ENCODE results near the gene GSE1.

GRCh38 chr16:85704011-85704410 lies 90.9 kb downstream of the GSE1 start:
- TF ChIP-seq CTCF (conservative IDR thresholded peaks at IDR 0.05) (no peak), ZFX (IDR thresholded peaks at IDR 0.05) (no peak)

Measured in C4-2B (cell line).